ENCODE measurements around the gene IQSEC3.
"Not testable (repeated sequence)": the region's sequence is repeated elsewhere in the genome, so short reads cannot be mapped to it uniquely, and the experiment has no call there.

The IQSEC3 gene

DNA sequence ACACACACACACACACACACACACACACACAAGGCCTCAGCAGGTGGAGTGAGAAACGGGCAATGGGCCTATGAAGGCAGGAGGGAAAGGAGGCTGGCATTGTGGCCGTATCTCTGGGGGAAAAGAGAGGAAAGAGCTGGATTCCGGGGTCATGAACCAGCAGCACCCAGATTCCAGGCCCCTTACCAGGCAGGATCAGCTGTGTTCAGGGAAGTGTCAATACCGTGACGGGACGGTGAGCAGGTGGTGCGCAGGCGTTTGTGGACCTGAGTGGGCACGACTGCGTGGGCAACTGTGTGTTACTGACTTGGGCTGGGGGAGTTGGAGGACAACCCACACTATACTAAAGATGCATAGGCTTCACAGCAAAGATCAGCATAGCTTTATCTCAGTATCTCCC lies 9.5 kb downstream of the IQSEC3 start:
- H3K9me3 ChIP-seq (ENCODE audit: control insufficient read depth, insufficient read depth, low read depth, low read length); CTCF ChIA-PET; H3K36me3 ChIP-seq (ENCODE audit: control insufficient read depth in 2 of 2, insufficient read depth in 1 of 2, low read length in 2 of 2); H3K4me3 ChIP-seq (ENCODE audit: low read depth, low read length); H3K27ac ChIP-seq (ENCODE audit: extremely low read depth, low read depth, low read length); H3K4me1 ChIP-seq (ENCODE audit: control insufficient read depth, insufficient read depth, low read length): not testable (repeated sequence)
- POLR2A ChIA-PET: interaction anchor here (0.7 kb wide), 1 partner anchor 43 kb away, joined by 5 read pairs; no protein-coding TSS in a partner anchor
- peak; percentile 51 for TF ChIP-seq EGR2 (tag by site-specific recombination; IDR thresholded peaks at IDR 0.05; ENCODE audit: low read depth)
- TF ChIP-seq ZFHX2 (tag by site-specific recombination; conservative IDR thresholded peaks at IDR 0.05): peak; percentile 43; the same call in 1 of the 2 replicates

DNA sequence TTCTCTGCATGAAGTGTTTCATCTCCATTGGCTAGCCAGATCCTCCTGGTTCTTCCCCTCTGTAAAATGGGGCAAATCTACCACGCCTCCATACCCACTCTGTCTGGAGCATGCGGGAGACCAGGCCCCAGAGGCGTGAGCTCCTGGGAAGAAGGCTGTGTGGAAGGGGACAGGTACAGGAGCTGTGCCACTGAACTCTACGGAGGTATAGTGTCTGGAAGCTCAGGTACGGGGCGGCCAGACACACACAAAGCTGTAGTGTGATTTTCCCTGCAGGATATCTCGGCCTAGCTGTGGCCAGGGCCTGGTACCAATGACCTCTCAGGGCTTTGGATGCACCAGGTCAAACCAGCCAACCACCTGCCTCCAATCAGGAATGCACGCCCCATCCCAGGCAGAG lies 10.0 kb downstream of the IQSEC3 start:
- H3K27ac ChIP-seq (ENCODE audit: extremely low read depth, low read depth, low read length); POLR2A ChIA-PET; CTCF ChIA-PET; H3K9me3 ChIP-seq (ENCODE audit: control insufficient read depth, insufficient read depth, low read depth, low read length); H3K4me3 ChIP-seq (ENCODE audit: low read depth, low read length); H3K4me1 ChIP-seq (ENCODE audit: control insufficient read depth, insufficient read depth, low read length); H3K36me3 ChIP-seq (ENCODE audit: control insufficient read depth in 2 of 2, insufficient read depth in 1 of 2, low read length in 2 of 2): not testable (repeated sequence)

DNA sequence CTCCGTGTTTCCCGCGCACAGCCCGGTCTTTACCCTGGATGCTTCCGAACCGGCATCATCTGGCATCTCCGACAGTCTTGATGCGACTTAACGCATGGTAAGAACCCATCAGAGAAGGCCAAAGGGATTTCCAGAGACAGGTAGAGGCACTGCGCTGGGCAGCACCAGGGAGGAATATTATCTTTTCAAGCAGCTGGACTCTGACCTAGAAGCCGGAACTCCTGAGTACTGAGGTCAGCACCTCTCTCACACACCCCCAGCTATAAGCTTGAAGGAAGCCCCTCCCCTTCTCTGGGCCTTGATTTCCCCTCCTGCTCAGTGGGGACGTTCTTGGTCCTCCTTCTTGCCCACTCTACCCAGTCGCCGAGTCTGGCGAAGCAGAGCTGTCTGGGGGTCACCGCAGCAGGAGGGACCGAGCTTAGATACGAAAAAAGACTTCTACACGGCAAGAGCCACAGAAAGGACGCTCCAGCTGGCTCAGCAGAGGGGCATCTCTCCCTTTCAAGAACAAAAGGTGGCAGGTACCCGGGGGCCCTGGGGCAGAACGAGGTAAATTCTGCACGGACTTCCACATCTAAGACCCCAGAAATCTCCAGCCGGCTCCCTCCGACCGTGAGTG lies 10.6 kb downstream of the IQSEC3 start:
- H3K36me3 ChIP-seq (ENCODE audit: control insufficient read depth in 2 of 2, insufficient read depth in 1 of 2, low read length in 2 of 2); H3K27ac ChIP-seq (ENCODE audit: extremely low read depth, low read depth, low read length); CTCF ChIA-PET; H3K4me3 ChIP-seq (ENCODE audit: low read depth, low read length); H3K9me3 ChIP-seq (ENCODE audit: control insufficient read depth, insufficient read depth, low read depth, low read length); POLR2A ChIA-PET; H3K4me1 ChIP-seq (ENCODE audit: control insufficient read depth, insufficient read depth, low read length): not testable (repeated sequence)

DNA sequence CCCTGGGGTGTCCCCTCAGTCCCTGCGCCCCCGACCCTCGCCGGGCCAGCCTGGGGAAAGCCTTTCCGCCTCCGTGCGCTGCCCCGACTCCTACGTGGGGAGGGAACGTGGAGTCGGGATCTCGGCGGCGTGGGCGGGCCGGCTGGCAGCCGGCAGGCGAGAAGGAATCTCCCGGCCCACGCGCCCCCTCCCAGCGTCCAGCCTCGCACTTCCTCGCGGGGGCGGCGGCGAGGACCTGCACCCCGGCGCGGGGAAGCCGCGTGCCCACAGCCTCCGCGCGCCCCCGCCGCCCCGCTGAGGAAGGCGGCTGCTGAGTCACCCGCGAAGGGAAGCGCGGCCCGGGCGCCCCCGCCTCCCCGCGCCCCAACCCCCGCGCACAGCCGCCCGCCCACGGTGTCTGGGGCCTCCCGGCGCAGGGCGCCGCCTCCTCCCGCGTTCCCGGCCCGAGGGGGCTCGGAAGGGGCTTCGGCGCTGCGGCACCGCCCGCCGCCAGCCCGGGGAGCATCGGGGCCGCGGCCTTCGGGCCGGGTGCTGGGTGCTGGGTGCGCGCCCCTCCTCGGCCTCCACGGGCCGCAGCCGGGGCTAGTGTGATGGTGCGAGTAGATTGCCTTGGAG lies 11.3 kb downstream of the IQSEC3 start:
- H3K27ac ChIP-seq (ENCODE audit: extremely low read depth, low read depth, low read length); H3K9me3 ChIP-seq (ENCODE audit: control insufficient read depth, insufficient read depth, low read depth, low read length); H3K36me3 ChIP-seq (ENCODE audit: control insufficient read depth in 2 of 2, insufficient read depth in 1 of 2, low read length in 2 of 2); H3K4me3 ChIP-seq (ENCODE audit: low read depth, low read length); H3K4me1 ChIP-seq (ENCODE audit: control insufficient read depth, insufficient read depth, low read length); POLR2A ChIA-PET; CTCF ChIA-PET: not testable (repeated sequence)
- peak; percentile 20; the same call in 1 of the 2 replicates for TF ChIP-seq ZFHX2 (tag by site-specific recombination; conservative IDR thresholded peaks at IDR 0.05)

DNA sequence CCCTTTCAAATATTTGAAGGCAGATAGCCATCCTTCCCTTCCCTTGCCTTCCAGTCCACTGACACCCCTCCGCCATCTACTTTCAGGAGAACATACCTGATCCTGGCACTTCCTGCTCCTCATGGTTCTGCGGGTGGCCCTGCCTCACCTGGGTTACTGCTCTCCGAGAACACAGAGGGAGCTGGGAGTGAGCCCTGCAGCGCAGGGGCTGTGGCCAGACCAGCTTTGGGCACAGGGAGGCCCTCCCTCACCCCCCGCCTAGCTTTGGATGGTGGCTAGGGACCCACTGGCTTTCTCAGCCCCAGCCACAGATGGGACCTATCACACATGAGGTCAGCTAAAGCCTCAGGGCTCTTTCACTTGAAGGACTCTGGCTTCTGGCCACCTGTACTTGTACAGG lies 12.4 kb downstream of the IQSEC3 start:
- CTCF ChIA-PET: interaction anchor here (1.5 kb wide), 1 partner anchor 73 kb away, joined by 6 read pairs; no protein-coding TSS in a partner anchor

DNA sequence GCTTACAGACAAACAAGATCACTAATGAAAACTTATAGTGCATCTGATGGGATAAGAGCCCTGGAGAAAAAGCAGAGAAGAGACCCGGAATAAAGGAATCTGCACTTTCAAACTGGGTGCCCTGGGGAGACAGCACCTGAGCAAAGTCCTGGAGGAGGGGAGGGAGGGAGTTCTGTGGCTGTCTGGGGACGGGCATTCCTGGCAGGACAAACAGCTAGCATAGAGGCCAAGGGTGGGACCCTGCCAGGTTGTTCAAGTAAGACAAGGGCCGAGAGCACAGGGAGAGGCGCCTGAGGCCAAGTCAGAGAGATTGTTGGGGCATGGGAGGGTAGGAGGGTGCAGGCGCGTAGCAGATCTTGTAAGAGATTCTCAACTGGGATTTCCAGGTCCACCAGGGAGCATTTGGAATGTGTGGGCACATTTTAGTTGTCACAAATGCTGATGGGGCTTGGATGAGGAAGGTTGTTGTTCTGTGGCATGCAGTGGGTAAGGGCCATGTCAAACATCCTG lies 14.2 kb downstream of the IQSEC3 start:
- TF ChIP-seq SCRT2 (tag by site-specific recombination; IDR thresholded peaks at IDR 0.05): no peak
- TF ChIP-seq, protein P1, sequence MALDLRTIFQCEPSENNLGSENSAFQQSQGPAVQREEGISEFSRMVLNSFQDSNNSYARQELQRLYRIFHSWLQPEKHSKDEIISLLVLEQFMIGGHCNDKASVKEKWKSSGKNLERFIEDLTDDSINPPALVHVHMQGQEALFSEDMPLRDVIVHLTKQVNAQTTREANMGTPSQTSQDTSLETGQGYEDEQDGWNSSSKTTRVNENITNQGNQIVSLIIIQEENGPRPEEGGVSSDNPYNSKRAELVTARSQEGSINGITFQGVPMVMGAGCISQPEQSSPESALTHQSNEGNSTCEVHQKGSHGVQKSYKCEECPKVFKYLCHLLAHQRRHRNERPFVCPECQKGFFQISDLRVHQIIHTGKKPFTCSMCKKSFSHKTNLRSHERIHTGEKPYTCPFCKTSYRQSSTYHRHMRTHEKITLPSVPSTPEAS (tag by site-specific recombination; IDR thresholded peaks at IDR 0.05): no peak
- no peak for TF ChIP-seq ZXDB (tag by site-specific recombination; IDR thresholded peaks at IDR 0.05)
- TF ChIP-seq, protein P2, sequence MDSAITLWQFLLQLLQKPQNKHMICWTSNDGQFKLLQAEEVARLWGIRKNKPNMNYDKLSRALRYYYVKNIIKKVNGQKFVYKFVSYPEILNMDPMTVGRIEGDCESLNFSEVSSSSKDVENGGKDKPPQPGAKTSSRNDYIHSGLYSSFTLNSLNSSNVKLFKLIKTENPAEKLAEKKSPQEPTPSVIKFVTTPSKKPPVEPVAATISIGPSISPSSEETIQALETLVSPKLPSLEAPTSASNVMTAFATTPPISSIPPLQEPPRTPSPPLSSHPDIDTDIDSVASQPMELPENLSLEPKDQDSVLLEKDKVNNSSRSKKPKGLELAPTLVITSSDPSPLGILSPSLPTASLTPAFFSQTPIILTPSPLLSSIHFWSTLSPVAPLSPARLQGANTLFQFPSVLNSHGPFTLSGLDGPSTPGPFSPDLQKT (IDR thresholded peaks at IDR 0.05; ENCODE audit: borderline replicate concordance, low read depth, low read length): no peak
- no peak for TF ChIP-seq ZNF423 (tag by site-specific recombination; IDR thresholded peaks at IDR 0.05)
- TF ChIP-seq ZNF416 (tag by site-specific recombination; IDR thresholded peaks at IDR 0.05): no peak
- no peak for TF ChIP-seq ZFP41 (tag by site-specific recombination; IDR thresholded peaks at IDR 0.05; ENCODE audit: borderline replicate concordance)
- TF ChIP-seq, protein P3, sequence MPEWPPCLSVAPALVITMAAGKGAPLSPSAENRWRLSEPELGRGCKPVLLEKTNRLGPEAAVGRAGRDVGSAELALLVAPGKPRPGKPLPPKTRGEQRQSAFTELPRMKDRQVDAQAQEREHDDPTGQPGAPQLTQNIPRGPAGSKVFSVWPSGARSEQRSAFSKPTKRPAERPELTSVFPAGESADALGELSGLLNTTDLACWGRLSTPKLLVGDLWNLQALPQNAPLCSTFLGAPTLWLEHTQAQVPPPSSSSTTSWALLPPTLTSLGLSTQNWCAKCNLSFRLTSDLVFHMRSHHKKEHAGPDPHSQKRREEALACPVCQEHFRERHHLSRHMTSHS (tag by site-specific recombination; IDR thresholded peaks at IDR 0.05): no peak
- TF ChIP-seq, protein P4, sequence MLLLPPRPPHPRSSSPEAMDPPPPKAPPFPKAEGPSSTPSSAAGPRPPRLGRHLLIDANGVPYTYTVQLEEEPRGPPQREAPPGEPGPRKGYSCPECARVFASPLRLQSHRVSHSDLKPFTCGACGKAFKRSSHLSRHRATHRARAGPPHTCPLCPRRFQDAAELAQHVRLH (tag by site-specific recombination; IDR thresholded peaks at IDR 0.05): no peak
- no peak for TF ChIP-seq ZNF843 (tag by site-specific recombination; IDR thresholded peaks at IDR 0.05)
- Histone ChIP-seq H3K36me3 (ENCODE audit: control insufficient read depth in 2 of 2, insufficient read depth in 1 of 2, low read length in 2 of 2) (no peaks in the 10 kb centered on the region), H3K4me1 (ENCODE audit: control insufficient read depth, insufficient read depth, low read length) (no peaks in the 10 kb centered on the region), H3K9me3 (ENCODE audit: control insufficient read depth, insufficient read depth, low read depth, low read length) (no peaks in the 10 kb centered on the region), H3K4me3 (ENCODE audit: low read depth, low read length) (no peak overlapping the region), H3K27ac (ENCODE audit: extremely low read depth, low read depth, low read length) (no peak overlapping the region)
- CTCF ChIA-PET: interaction anchor here (1.5 kb wide), 1 partner anchor 72 kb away, joined by 6 read pairs; no protein-coding TSS in a partner anchor
- POLR2A ChIA-PET: no interaction called here

More for the DNA sequence above, 12.4 kb downstream of the IQSEC3 start:
- no peak overlapping the region for H3K27ac ChIP-seq (ENCODE audit: extremely low read depth, low read depth, low read length)
- no peaks in the 10 kb centered on the region for H3K4me1 ChIP-seq (ENCODE audit: control insufficient read depth, insufficient read depth, low read length)
- H3K36me3 ChIP-seq (ENCODE audit: control insufficient read depth in 2 of 2, insufficient read depth in 1 of 2, low read length in 2 of 2): no peaks in the 10 kb centered on the region
- no peaks in the 10 kb centered on the region for H3K9me3 ChIP-seq (ENCODE audit: control insufficient read depth, insufficient read depth, low read depth, low read length)
- POLR2A ChIA-PET: no interaction called here
- H3K4me3 ChIP-seq (ENCODE audit: low read depth, low read length): no peak overlapping the region
- TF ChIP-seq KLF7 (tag by site-specific recombination; IDR thresholded peaks at IDR 0.05; ENCODE audit: borderline replicate concordance): no peak
- TF ChIP-seq ZNF777 (tag by site-specific recombination; IDR thresholded peaks at IDR 0.05; ENCODE audit: borderline replicate concordance): no peak
- TF ChIP-seq KLF10 (tag by site-specific recombination; IDR thresholded peaks at IDR 0.05): no peak
